CD8-positive, alpha-beta memory T cell (primary cell): ENCODE measurements around the gene TRAP1. TPM values are rescaled to one million over a fixed set of nuclear protein-coding genes. Genes with fewer than 3 reads are reported as not detected.
A peak's percentile ranks its signal among the peaks of the same experiment; 100 is the strongest.

Experiments used
- CTCF ChIA-PET: fragments of 350-600 bp; sonication (Branson Sonifier 250); formaldehyde crosslinking; loops from one replicate; lab custom pipeline; 2021; ENCODE audit warnings: antibody characterized with exemption; lab: Charles Lee
- POLR2A ChIA-PET: fragments of 350-600 bp; sonication (Branson Sonifier 250); formaldehyde crosslinking; loops from one replicate; lab custom pipeline; 2021; ENCODE audit warnings: antibody characterized with exemption; lab: Charles Lee
- DNase-seq, 5 donors: peaks; one replicate each; pipeline versions ENCODE4 v3.0.0 to v3.0.0-alpha.2; 2020 to 2022; ENCODE audit warnings: mixed read lengths in 1 of 5
- H3K27ac ChIP-seq: one replicate; pipeline ENCODE4 v1.7.0; 2013; ENCODE audit warnings: low read depth, mild to moderate bottlenecking, low read length, moderate library complexity
- H3K27me3 ChIP-seq: 2 replicates; pipeline ENCODE4 v1.7.0; 2013; ENCODE audit warnings: low read length, mild to moderate bottlenecking; ENCODE audit not compliant: insufficient read depth, poor library complexity, severe bottlenecking
- H3K36me3 ChIP-seq: 2 replicates; pipeline ENCODE4 v1.7.0; 2013; ENCODE audit warnings: mild to moderate bottlenecking, low read length, moderate library complexity; ENCODE audit not compliant: insufficient read depth
- H3K4me1 ChIP-seq: 2 replicates; pipeline ENCODE4 v1.7.0; 2013; ENCODE audit warnings: mild to moderate bottlenecking, low read length, moderate library complexity; ENCODE audit not compliant: insufficient read depth
- H3K4me3 ChIP-seq: 2 replicates; pipeline ENCODE4 v1.7.0; 2013; ENCODE audit warnings: mild to moderate bottlenecking, low read length
- H3K9me3 ChIP-seq: 2 replicates; pipeline ENCODE4 v1.7.0; 2013; ENCODE audit warnings: mild to moderate bottlenecking, low read length
- H3K27ac Mint-ChIP-seq, 8 donors: one replicate each; pipeline ENCODE4 v1.8.0; 2020 to 2021; ENCODE audit warnings: mixed read lengths in 8 of 8, mild to moderate bottlenecking in 6 of 8, inconsistent platforms in 3 of 8, moderate library complexity in 3 of 8
- H3K27me3 Mint-ChIP-seq, 2 donors: one replicate each; pipeline ENCODE4 v1.8.0; 2020 to 2021; ENCODE audit warnings: mixed read lengths in 2 of 2, mild to moderate bottlenecking in 1 of 2, moderate library complexity in 1 of 2
- H3K36me3 Mint-ChIP-seq, 3 donors: one replicate each; pipeline ENCODE4 v1.8.0; 2020 to 2021; ENCODE audit warnings: mixed read lengths in 3 of 3, inconsistent platforms in 1 of 3, mild to moderate bottlenecking in 1 of 3
- H3K4me1 Mint-ChIP-seq, 3 donors: one replicate each; pipeline ENCODE4 v1.8.0; 2020 to 2021; ENCODE audit warnings: mixed read lengths in 3 of 3, inconsistent platforms in 1 of 3, mild to moderate bottlenecking in 1 of 3
- H3K4me3 Mint-ChIP-seq, 7 donors: one replicate each; pipeline ENCODE4 v1.8.0; 2020 to 2021; ENCODE audit warnings: mixed read lengths in 7 of 7, mild to moderate bottlenecking in 6 of 7, moderate library complexity in 4 of 7, inconsistent platforms in 2 of 7
- H3K9me3 Mint-ChIP-seq, 5 donors: one replicate each; pipeline ENCODE4 v1.8.0; 2020 to 2022; ENCODE audit warnings: mixed read lengths in 5 of 5, mild to moderate bottlenecking in 3 of 5, moderate library complexity in 2 of 5, inconsistent platforms in 1 of 5
- polyA plus RNA-seq: library from polyadenylated mRNA; unstranded; fragments of 300-500 nt; fragmentation: Illumina TruSeq; gene quantifications from one replicate; pipeline ENCODE4 v1.2.3, GENCODE V29; 2021
- total RNA-seq, 2 experiments: library from RNA; stranded (reverse); gene quantifications; one replicate each; pipeline ENCODE4 v1.2.3, GENCODE V29; 2021

Gene TRAP1
- total and polyA plus RNA-seq, 3 experiments from 2014 or later = 53.5 to 308 (median 283) TPM

GRCh38 chr16:3735541-3735940 lies 18.2 kb upstream of the TRAP1 start:
- H3K9me3 Mint-ChIP-seq = no peaks in the 10 kb centered on the region
- DNase-seq = no peak
- no peaks in the 10 kb centered on the region for H3K27me3 ChIP-seq
- H3K36me3 ChIP-seq = peaks cover 63% of the 10 kb centered on the region
- no peak overlapping the region for H3K27ac ChIP-seq
- ChIA-PET CTCF (no interaction called here), POLR2A (no interaction called here)
- H3K27me3 Mint-ChIP-seq = peaks cover 0 to 3% of the 10 kb centered on the region in 2 donors
- no peak overlapping the region for H3K4me3 ChIP-seq
- H3K36me3 Mint-ChIP-seq = peaks cover 15 to 92% (median 20%) of the 10 kb centered on the region in 3 donors
- H3K27ac Mint-ChIP-seq = peak overlapping the region in 2 of 8 donors; percentile 42 to 73
- H3K9me3 ChIP-seq = no peaks in the 10 kb centered on the region
- peaks cover 0 to 3% (median 0%) of the 10 kb centered on the region in 3 donors for H3K4me1 Mint-ChIP-seq
- H3K4me3 Mint-ChIP-seq = no peak overlapping the region
- H3K4me1 ChIP-seq = no peaks in the 10 kb centered on the region

- Mint-ChIP-seq H3K9me3 (no peaks in the 10 kb centered on the region), H3K36me3 (peaks cover 15 to 93% (median 25%) of the 10 kb centered on the region in 3 donors), H3K4me3 (no peak overlapping the region), H3K4me1 (peaks cover 0 to 3% (median 0%) of the 10 kb centered on the region in 3 donors), H3K27me3 (peaks cover 0 to 3% of the 10 kb centered on the region in 2 donors), H3K27ac (peak overlapping the region in 1 of 8 donors; percentile 42)
- H3K27ac ChIP-seq = no peak overlapping the region
- no peaks in the 10 kb centered on the region for H3K27me3 ChIP-seq
- ChIA-PET CTCF (no interaction called here), POLR2A (no interaction called here)
- no peaks in the 10 kb centered on the region for H3K4me1 ChIP-seq
- no peak for DNase-seq
- peaks cover 69% of the 10 kb centered on the region for H3K36me3 ChIP-seq
- H3K4me3 ChIP-seq = no peak overlapping the region
- no peaks in the 10 kb centered on the region for H3K9me3 ChIP-seq
Measured at GRCh38 chr16:3734758-3735221, 17.5 kb upstream of the TRAP1 start.

GRCh38 chr16:3734084-3734757 lies 16.9 kb upstream of the TRAP1 start:
- DNase-seq = no peak
- H3K9me3 Mint-ChIP-seq = no peaks in the 10 kb centered on the region
- Histone ChIP-seq H3K9me3 (no peaks in the 10 kb centered on the region), H3K4me1 (no peaks in the 10 kb centered on the region), H3K27me3 (no peaks in the 10 kb centered on the region), H3K27ac (no peak overlapping the region), H3K36me3 (peaks cover 63% of the 10 kb centered on the region), H3K4me3 (no peak overlapping the region)
- H3K27me3 Mint-ChIP-seq = peaks cover 0 to 3% of the 10 kb centered on the region in 2 donors
- no peak overlapping the region for H3K4me3 Mint-ChIP-seq
- CTCF ChIA-PET = interaction anchor here (1.0 kb wide), 1 partner anchor 26 kb away, joined by 3 read pairs; no protein-coding TSS in a partner anchor
- peak overlapping the region in 4 of 8 donors; percentile 14 to 69 (median 48) for H3K27ac Mint-ChIP-seq
- peaks cover 12 to 93% (median 22%) of the 10 kb centered on the region in 3 donors for H3K36me3 Mint-ChIP-seq
- POLR2A ChIA-PET = no interaction called here
- H3K4me1 Mint-ChIP-seq = peaks cover 0 to 3% (median 0%) of the 10 kb centered on the region in 3 donors

GRCh38 chr16:3732171-3732570 lies 14.8 kb upstream of the TRAP1 start:
- Mint-ChIP-seq H3K4me3 (no peak overlapping the region), H3K4me1 (peaks cover 0 to 1% (median 0%) of the 10 kb centered on the region in 3 donors), H3K27me3 (peaks cover 0 to 3% of the 10 kb centered on the region in 2 donors), H3K9me3 (no peaks in the 10 kb centered on the region), H3K36me3 (peaks cover 8 to 90% (median 20%) of the 10 kb centered on the region in 3 donors), H3K27ac (no peak overlapping the region)
- H3K4me3 ChIP-seq = no peak overlapping the region
- H3K9me3 ChIP-seq = no peaks in the 10 kb centered on the region
- no peaks in the 10 kb centered on the region for H3K27me3 ChIP-seq
- DNase-seq = no peak
- H3K4me1 ChIP-seq = no peaks in the 10 kb centered on the region
- ChIA-PET CTCF (no interaction called here), POLR2A (interaction anchor here (0.6 kb wide), 1 partner anchor 15 kb away, joined by 3 read pairs; no protein-coding TSS in a partner anchor)
- H3K27ac ChIP-seq = no peak overlapping the region
- H3K36me3 ChIP-seq = peaks cover 57% of the 10 kb centered on the region

GRCh38 chr16:3731126-3731935 lies 14.0 kb upstream of the TRAP1 start:
- peaks cover 0 to 4% (median 1%) of the 10 kb centered on the region in 3 donors for H3K4me1 Mint-ChIP-seq
- Histone ChIP-seq H3K27ac (no peak overlapping the region), H3K4me1 (no peaks in the 10 kb centered on the region), H3K4me3 (no peak overlapping the region), H3K27me3 (no peaks in the 10 kb centered on the region), H3K9me3 (no peaks in the 10 kb centered on the region), H3K36me3 (peaks cover 49% of the 10 kb centered on the region)
- no peak for DNase-seq
- peaks cover 5 to 87% (median 20%) of the 10 kb centered on the region in 3 donors for H3K36me3 Mint-ChIP-seq
- ChIA-PET POLR2A (interaction anchor here (0.6 kb wide), 1 partner anchor 16 kb away, joined by 3 read pairs; no protein-coding TSS in a partner anchor), CTCF (no interaction called here)
- peak overlapping the region in 1 of 7 donors; percentile 22 for H3K4me3 Mint-ChIP-seq
- H3K27ac Mint-ChIP-seq = no peak overlapping the region
- H3K9me3 Mint-ChIP-seq = no peaks in the 10 kb centered on the region
- H3K27me3 Mint-ChIP-seq = peaks cover 0 to 3% of the 10 kb centered on the region in 2 donors

- H3K4me3 Mint-ChIP-seq = no peak overlapping the region
- no peak overlapping the region for H3K27ac Mint-ChIP-seq
- no peak for DNase-seq
- Histone ChIP-seq H3K36me3 (peaks cover 40% of the 10 kb centered on the region), H3K4me1 (no peaks in the 10 kb centered on the region), H3K27me3 (no peaks in the 10 kb centered on the region), H3K4me3 (no peak overlapping the region), H3K9me3 (no peaks in the 10 kb centered on the region), H3K27ac (no peak overlapping the region)
- ChIA-PET POLR2A (no interaction called here), CTCF (no interaction called here)
- peaks cover 0 to 78% (median 15%) of the 10 kb centered on the region in 3 donors for H3K36me3 Mint-ChIP-seq
- H3K4me1 Mint-ChIP-seq = peaks cover 0 to 4% (median 1%) of the 10 kb centered on the region in 3 donors
- no peaks in the 10 kb centered on the region for H3K9me3 Mint-ChIP-seq
- H3K27me3 Mint-ChIP-seq = peaks cover 0 to 3% of the 10 kb centered on the region in 2 donors
Measured at GRCh38 chr16:3730161-3731125, 13.1 kb upstream of the TRAP1 start.
